NCI-H2227 treated with DMSO at 0.1 percent for 48 hours (cell line): ENCODE results near the gene IRF2.

ENCODE experiments used
- DNase-seq: peaks from one replicate; lab custom pipeline; 2025; lab: John Stamatoyannopoulos, UW

IRF2 gene

DNA sequence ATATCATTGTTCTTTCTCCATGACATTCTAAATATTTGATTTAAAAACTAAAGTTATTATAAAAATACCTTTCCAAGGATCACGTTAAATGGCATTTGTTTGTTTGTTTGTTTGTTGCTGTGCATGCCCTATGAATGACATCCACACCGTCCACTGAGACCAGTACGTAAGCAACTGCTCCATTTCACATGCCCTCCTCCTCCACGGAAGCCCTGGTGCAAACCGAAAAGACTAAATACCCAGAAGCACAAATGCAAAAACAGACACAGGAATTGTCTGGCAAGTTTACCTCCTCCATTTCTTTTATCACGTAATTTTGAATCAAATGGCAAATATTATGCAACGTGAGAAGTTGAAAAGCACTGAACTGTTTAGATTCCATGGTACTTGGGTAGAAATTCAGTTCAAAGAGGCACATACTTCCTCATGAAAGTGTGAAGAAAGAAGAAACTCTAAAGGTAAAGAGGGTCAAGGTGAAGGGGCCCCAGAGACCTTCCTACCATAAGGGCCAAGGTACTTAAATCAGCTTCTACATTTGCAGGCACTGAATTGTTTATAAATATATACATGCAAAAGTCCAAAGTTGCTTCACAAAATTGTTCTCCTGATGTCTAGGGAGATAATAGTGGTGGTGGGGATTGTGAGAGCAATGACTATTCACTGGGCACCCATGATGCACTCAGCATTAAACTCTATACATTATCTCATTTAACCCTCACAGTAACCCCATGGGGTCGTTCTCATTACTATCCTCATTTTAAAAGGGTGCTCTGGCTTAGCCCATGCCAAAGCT lies 23.4 kb downstream of the IRF2 start:
- DNase-seq, result no peak

GRCh38 chr4:184450045-184450444 lies 24.3 kb downstream of the IRF2 start:
- DNase-seq, result no peak

DNA sequence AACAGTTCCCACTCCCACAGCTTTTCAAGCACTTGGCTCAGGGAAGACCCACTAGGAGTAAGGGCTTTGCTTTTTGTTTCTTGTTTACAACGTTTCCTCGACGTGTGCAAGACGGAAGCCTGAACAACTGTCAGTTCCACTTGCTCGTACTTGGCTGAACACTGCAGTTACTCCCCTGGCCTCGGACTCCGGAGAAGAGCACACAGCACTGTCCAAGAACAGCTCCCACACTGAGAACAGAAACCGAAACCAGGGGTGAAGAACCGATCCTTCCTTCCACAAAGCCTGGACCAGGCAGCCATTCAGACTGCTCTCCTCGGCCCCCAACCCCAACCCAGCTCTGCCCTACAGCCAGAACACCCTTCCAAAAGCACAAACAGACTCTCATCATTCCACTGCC lies 25.5 kb downstream of the IRF2 start:
- DNase-seq, result no peak

- no peak for DNase-seq
These were observed 26.2 kb downstream of the IRF2 start for GRCh38 chr4:184448141-184448540.

- no peak for DNase-seq
These were observed 26.7 kb downstream of the IRF2 start for GRCh38 chr4:184447664-184448063.

DNA sequence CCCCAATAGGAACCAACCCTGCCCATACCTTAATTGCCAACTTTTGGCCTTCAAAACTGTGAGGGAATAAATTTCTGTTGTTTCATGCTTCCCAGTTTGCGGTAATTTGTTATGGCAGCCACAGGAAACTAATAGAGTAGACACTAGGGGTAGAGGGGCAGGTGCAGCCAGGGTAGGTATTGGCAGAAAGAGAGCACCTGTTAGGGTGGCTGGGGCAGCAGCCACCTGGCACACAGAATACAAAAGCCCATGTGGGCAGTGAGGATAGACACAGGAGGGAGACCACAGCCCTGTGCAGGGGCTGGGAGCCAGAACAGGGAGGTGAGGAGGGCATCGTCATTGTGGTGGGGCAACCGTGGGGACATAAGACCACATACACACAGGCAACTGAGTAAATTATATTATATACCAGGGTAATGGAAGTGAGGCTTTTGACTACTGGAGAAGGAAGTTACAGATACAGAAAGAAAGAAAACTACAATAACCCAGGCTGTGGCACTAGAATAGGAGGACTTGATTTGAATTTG lies 28.2 kb downstream of the IRF2 start:
- no peak for DNase-seq

GRCh38 chr4:184444953-184445309 lies 29.4 kb downstream of the IRF2 start:
- DNase-seq, result no peak

DNA sequence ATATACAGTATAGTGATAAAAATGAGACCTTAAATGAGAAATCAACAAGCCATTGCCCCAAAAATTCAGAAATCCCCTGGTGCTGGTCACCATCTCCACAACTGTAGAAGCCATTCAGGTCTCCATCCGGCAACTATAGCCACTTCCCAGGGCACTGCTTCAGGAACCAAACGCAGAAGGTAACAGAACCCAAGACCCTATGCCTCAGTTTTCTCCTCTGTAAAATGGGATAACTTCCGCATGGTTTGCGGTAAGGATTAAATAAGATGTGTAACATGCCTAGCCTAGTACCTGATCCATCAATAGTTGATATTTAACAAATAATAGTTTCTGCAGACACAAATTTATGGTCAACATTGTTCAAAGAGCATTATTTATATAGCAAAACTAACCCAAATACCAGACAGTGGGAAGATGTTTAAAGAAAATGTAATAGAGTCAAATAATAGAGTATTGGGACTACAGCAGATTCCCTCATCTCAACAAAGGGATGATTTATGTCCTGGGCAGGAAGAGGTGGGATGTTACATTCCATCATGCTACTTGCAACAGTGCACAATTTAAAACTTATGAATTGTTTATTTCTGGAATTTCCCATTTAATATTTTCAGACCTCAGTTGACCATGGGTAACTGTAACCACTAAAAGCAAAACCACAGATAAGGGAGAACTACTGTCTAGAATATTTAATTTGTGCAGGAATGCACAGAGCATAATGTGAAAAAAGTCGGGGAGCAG lies 30.0 kb downstream of the IRF2 start:
- DNase-seq, result no peak

DNA sequence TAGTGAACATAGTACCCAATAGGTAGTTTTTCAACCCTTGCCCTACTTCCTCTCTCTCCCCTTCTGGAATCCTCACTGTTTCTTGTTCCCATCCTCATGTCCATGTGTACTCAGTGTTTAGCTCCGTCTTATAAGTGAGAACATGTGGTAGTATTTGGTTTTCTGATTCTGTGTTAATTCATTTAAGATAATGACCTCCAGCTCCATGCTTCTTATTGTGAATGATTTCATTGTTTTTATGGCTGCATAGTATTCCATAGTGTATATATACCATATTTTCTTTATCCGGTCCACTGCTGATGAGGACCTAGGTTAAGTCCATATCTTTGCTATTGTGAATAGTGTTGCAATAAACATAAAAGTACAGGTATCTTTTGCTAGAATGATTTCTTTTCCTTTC lies 31.0 kb downstream of the IRF2 start:
- DNase-seq, result no peak

DNA sequence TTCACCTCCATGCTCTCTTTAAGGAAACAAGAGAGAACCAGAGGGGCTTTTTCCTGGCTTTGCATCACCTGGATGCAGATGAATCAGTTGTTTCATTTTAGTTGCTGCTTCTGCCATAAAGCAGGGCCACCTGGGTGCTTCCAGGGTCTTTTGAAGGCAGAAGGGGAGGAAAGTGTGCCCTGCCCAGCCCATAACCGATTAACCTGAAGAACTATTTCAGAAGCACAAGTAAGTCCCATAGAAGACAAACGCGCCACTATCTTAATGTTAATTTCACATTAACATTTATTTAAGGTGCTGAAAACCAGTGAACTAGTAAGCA lies 32.1 kb downstream of the IRF2 start:
- no peak for DNase-seq

DNA sequence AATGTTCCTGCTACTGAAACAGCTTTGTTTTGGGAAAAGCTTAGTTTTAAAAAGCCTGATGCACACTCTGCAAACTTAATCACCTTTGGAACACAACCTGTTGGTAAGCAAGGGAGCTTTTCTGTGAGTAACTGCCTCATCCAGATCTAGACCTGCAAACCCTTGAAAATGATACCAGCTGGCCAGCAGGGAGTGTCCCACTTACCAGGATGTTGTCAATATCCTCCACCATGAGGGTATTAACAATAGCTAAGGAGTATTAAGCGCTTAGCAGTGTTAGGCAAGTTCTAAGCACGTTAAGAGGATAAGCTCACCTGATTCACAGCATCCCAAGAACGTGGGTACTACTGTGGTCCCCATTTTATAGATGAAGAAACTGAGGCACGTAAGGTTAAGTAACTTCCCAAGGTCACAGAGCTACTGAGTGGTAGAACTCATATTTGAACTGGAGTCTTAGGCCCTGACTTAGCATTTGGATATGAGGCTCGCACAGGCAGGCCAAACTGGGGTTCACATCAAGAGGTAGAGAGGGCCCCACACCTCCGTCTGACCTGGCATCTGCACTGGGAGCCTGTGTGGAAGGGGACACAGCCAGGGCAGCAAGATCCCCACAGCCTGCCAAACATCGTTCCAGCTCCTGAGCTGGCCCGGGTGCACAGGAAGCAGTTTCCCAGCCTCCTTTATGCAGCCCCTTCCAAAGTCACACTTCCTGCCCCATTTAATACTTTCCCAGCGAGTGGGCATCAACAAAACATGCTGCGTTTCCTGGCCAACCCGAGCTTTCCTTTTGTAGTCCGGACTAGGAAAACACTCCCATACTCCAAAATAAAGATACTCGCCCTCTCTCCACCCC lies 32.7 kb downstream of the IRF2 start:
- DNase-seq, result no peak

GRCh38 chr4:184440595-184441358 lies 33.6 kb downstream of the IRF2 start:
- DNase-seq, result no peak

DNA sequence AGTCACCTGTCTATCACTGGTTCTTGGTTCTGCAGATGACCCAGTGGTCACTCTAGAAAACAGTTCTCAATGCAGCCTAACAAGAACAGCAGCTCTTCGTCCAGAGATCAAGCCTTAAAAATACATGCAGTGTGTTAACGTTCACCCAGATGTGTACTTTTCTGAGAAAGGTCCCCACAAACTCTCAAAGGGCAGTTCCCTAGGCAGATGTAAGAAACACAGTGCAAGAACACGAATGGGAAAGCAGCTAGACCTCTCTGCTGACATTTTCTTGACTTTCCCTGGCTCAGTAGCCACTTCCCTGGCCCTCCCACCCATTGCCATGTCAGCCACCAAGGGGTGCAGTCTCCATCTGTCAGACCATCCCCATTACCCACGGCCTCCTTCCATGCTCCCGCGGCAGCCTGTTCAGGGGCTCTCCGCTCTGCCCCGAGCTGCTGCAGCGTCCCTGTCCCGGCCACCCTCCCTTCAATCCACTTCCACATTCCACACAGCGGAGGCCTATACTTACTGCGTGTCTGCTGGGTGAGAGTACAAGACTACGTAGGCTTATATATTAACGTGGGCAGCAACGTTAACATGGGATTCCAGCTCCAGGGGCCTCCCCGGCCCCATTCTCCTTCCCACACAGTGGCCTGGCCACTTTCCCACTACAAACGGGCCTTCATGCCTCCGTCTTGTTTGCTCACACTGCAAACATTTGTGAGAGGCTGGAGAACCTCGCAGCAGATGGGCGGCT lies 34.3 kb downstream of the IRF2 start:
- no peak for DNase-seq

- DNase-seq, result no peak
These were observed 35.0 kb downstream of the IRF2 start for GRCh38 chr4:184439386-184439785.

- DNase-seq, result no peak
These were observed 36.0 kb downstream of the IRF2 start for GRCh38 chr4:184438375-184438774.

DNA sequence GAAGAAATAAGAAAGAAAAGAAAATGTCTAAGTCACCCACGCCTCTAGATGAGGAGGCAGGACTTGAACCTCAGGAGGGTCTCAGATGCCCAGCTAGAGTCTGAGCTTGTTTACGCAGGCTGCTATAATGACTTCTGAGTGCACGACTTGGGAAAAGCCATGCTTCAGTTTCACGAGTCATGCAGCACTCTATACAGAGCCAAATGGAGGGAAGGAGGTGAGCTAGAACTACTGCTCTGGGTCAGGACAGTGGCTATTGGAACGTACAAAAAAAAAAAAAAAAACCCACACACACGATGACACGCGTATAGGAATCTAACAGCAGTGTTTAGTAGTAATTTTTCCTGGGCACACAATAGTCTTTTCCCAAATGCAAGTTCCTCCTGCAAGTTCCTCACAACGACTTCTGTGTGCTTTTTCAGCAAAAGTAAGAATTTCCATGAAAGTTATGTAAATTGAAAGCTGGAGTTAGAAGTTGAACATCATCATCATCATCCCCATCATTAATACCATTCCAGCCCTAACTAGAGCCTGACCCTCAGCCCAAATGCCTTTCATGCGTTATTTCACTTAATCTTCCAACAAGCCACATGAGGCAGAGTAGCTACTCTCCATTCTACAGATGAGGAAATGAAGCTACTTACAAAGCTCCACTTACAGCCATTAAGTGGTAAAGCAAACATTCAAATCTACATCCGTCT lies 36.6 kb downstream of the IRF2 start:
- DNase-seq, result no peak

DNA sequence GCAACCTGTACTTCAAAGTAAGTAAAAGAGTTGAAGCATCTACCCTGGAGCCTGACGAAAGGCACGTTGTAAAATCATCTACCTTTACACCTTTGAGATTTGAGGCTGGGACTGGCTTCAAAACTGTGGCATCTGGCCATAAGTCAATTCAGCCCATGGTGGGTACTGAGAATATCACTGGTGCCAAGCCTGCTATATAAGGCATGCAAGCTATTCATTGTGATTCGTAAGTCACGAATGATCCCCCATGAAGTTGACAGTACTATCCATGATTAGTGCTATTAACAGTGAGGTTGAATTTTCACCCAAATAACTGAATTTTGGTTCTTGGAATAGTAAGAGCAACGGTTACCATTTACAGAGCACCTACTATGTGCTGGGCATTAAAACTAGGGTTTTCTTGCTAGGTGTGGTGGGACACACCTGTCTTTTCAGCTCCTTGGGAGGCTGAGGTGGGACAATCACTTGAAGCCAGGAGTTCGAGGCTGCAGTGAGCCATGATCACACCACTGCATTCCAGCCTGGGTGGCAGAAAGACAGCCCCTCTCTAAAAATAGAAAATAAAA lies 39.8 kb downstream of the IRF2 start:
- no peak for DNase-seq

DNA sequence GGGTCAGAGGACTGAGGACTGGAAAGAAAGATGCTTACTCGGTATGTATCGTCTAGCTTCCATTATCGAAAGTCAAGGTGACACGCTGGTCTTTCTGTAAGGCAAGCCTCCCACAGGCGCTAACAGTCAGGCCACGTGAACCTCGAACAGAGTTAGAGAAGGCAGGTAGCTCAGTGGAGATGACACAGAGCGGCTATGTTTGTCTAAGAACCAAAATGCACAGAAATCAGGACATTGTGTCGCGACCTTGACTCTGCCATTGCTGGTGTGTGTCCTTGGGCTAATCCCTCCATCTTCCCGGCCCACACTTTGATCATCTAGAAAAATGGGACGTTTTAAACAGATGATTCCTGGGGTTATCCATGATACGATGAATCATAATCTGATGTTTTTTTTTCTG lies 40.3 kb downstream of the IRF2 start:
- no peak for DNase-seq

DNA sequence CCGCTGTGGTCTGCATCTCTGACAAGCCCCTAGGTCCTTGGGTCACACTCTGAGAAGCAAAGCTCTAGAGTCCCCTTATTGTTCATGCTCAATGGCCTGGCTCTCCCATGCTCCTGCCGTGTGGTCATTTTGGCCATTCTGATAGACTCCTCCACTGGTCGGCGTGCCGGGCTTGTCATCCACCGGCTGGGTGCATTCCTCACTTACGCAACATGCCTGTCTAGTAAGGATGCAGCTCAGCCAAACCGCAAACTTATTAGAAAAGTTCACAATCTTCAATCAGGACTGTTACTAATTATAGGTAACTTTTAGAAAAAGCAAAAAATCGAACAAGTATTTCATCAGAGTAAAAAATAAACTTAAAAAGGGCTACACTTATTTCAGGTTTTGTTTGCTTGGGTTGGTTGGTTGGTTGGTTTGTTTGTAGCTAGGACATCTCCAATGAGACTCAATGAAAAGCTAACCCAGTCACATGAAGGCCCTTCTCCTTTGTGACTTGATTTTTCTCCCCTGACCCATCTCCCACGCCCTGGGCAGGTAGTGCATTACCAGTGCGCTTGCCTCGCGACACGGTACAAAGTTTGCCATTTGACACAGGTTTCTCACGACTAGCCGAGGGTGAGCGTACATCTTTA lies 41.0 kb downstream of the IRF2 start:
- no peak for DNase-seq
